ENCODE data around the gene SMCP. TPM values are rescaled to one million over a fixed set of nuclear protein-coding genes. Genes with fewer than 3 reads are reported as not detected.

Gene SMCP
- total and polyA plus RNA-seq, 2 experiments from 2014 or later: not detected

GRCh38 chr1:152888126-152888525, 10.0 kb downstream of the SMCP start:
- H3K36me3 Mint-ChIP-seq (ENCODE audit: low read depth): no peaks in the 10 kb centered on the region
- Histone ChIP-seq H3K36me3 (ENCODE audit: insufficient read depth) (no peaks in the 10 kb centered on the region), H3K4me2 (no peak overlapping the region), H3K27ac (ENCODE audit: low read depth) (no peak overlapping the region), H2AFZ (no peak overlapping the region), H3K79me2 (replicated peaks; ENCODE audit: insufficient read depth) (no peaks in the 10 kb centered on the region), H3K9me2 (ENCODE audit: insufficient read depth) (peaks cover 8% of the 10 kb centered on the region; the same call in 1 of the 2 replicates), H3K27me3 (ENCODE audit: insufficient read depth) (no peaks in the 10 kb centered on the region), H3K4me1 (ENCODE audit: insufficient read depth) (no peaks in the 10 kb centered on the region), H3K4me3 (no peak overlapping the region), H4K20me1 (replicated peaks; ENCODE audit: insufficient read depth) (no peaks in the 10 kb centered on the region), H3F3A (replicated peaks; ENCODE audit: low read depth) (no peaks in the 10 kb centered on the region)
- H3K9me3 Mint-ChIP-seq: peaks cover 2% of the 10 kb centered on the region; the same call in 1 of the 3 replicates
- TF ChIP-seq EZH2 (IDR thresholded peaks at IDR 0.05; ENCODE audit: low read depth, unreplicated experiment): no peak
- no peak for TF ChIP-seq ZNF114 (CRISPR knock-in tag; IDR thresholded peaks at IDR 0.05)
- no peak for TF ChIP-seq EZH2phosphoT487 (IDR thresholded peaks at IDR 0.05; ENCODE audit: unreplicated experiment)
- no peaks in the 10 kb centered on the region; the same call in 2 of the 3 replicates for H3K4me1 Mint-ChIP-seq
- no peak for DNase-seq (ENCODE audit: low spot score)
- no peak for ATAC-seq
- H3K27me3 Mint-ChIP-seq (ENCODE audit: insufficient read depth, low read depth, poor library complexity): no peaks in the 10 kb centered on the region
- no peak overlapping the region for H3K27ac Mint-ChIP-seq
- H3K4me3 Mint-ChIP-seq: no peak overlapping the region

- no peaks in the 10 kb centered on the region for H3K79me2 ChIP-seq (replicated peaks; ENCODE audit: insufficient read depth)
- no peak overlapping the region for H3K27ac Mint-ChIP-seq
- H3K4me3 ChIP-seq: no peak overlapping the region
- no peaks in the 10 kb centered on the region for H3K36me3 ChIP-seq (ENCODE audit: insufficient read depth)
- no peaks in the 10 kb centered on the region for H3K27me3 ChIP-seq (ENCODE audit: insufficient read depth)
- H3K9me2 ChIP-seq (ENCODE audit: insufficient read depth): 0 out of 2 replicates have a peak, but pooled peaks cover 5% of the 10 kb centered on the region
- H3F3A ChIP-seq (replicated peaks; ENCODE audit: low read depth): no peaks in the 10 kb centered on the region
- H3K9me3 Mint-ChIP-seq: no peaks in the 10 kb centered on the region
- H3K4me1 Mint-ChIP-seq: peaks cover 3% of the 10 kb centered on the region; the same call in 1 of the 3 replicates
- H3K36me3 Mint-ChIP-seq (ENCODE audit: low read depth): no peaks in the 10 kb centered on the region
- ATAC-seq (no peak), DNase-seq (ENCODE audit: low spot score) (no peak)
- no peaks in the 10 kb centered on the region for H3K27me3 Mint-ChIP-seq (ENCODE audit: insufficient read depth, low read depth, poor library complexity)
- no peak overlapping the region for H3K4me2 ChIP-seq
- no peak overlapping the region for H3K27ac ChIP-seq (ENCODE audit: low read depth)
- no peak overlapping the region for H2AFZ ChIP-seq
- H4K20me1 ChIP-seq (replicated peaks; ENCODE audit: insufficient read depth): no peaks in the 10 kb centered on the region
- H3K4me3 Mint-ChIP-seq: no peak overlapping the region
- no peaks in the 10 kb centered on the region for H3K4me1 ChIP-seq (ENCODE audit: insufficient read depth)
- TF ChIP-seq JUNB (IDR thresholded peaks at IDR 0.05; ENCODE audit: unreplicated experiment): no peak
- no peak for TF ChIP-seq ZNF462 (CRISPR knock-in tag; IDR thresholded peaks at IDR 0.05)
- no peak for TF ChIP-seq POLR2AphosphoS5 (IDR thresholded peaks at IDR 0.05; ENCODE audit: low read depth)
- no peak for TF ChIP-seq ZNF114 (CRISPR knock-in tag; IDR thresholded peaks at IDR 0.05)
- TF ChIP-seq EZH2 (IDR thresholded peaks at IDR 0.05; ENCODE audit: low read depth, unreplicated experiment): no peak
- no peak for TF ChIP-seq EZH2phosphoT487 (IDR thresholded peaks at IDR 0.05; ENCODE audit: unreplicated experiment)
- TF ChIP-seq REST (IDR thresholded peaks at IDR 0.05; ENCODE audit: unreplicated experiment): no peak
- no peak for TF ChIP-seq ETS1 (IDR thresholded peaks at IDR 0.05)
- TF ChIP-seq STAT1 (IDR thresholded peaks at IDR 0.05; ENCODE audit: unreplicated experiment): no peak
- no peak for TF ChIP-seq NANOG (IDR thresholded peaks at IDR 0.05; ENCODE audit: borderline replicate concordance)
- no peak for TF ChIP-seq CREB1 (CRISPR knock-in tag; IDR thresholded peaks at IDR 0.05; ENCODE audit: low read depth)
- no peak for TF ChIP-seq ZNF331 (CRISPR knock-in tag; IDR thresholded peaks at IDR 0.05; ENCODE audit: low read depth)
These were observed 20.9 kb downstream of the SMCP start for GRCh38 chr1:152899027-152899426.
